Activated CD4-positive, alpha-beta T cell treated with anti-CD3 and anti-CD28 coated beads, Interleukin-2, amount 10 ng/mL, durations not matched to agents 24 days and 14 days (primary cell): Measurements from ENCODE around the gene ZIM2. TPM values are rescaled to one million over a fixed set of nuclear protein-coding genes. Genes with fewer than 3 reads are reported as not detected.

ENCODE experiments used
- DNase-seq: peaks from one replicate; pipeline ENCODE4 v3.0.0; 2022
- H3K27ac Mint-ChIP-seq: one replicate; pipeline ENCODE4 v1.8.0; 2022; ENCODE audit warnings: mild to moderate bottlenecking, mixed read lengths
- H3K27me3 Mint-ChIP-seq: one replicate; pipeline ENCODE4 v1.8.0; 2022; ENCODE audit warnings: mixed read lengths
- H3K36me3 Mint-ChIP-seq: one replicate; pipeline ENCODE4 v1.8.0; 2022; ENCODE audit warnings: low read depth, mild to moderate bottlenecking, mixed read lengths
- H3K4me1 Mint-ChIP-seq: one replicate; pipeline ENCODE4 v1.8.0; 2021; ENCODE audit warnings: mixed read lengths
- H3K4me3 Mint-ChIP-seq: one replicate; pipeline ENCODE4 v1.8.0; 2022; ENCODE audit warnings: mild to moderate bottlenecking, moderate library complexity, mixed read lengths
- H3K9me3 Mint-ChIP-seq: one replicate; pipeline ENCODE4 v1.8.0; 2021; ENCODE audit warnings: mixed read lengths
- intact Hi-C: fragments of 100-400 bp; cut with micrococcal nuclease; formaldehyde crosslinking; loops from one replicate; pipeline ENCODE4 v1.15.1; 2023
- total RNA-seq: library from RNA; stranded (reverse); gene quantifications from 2 replicates; pipeline ENCODE4 v1.2.3, GENCODE V29; 2022

ZIM2 gene
- total RNA-seq, 1 donor from 2014 or later = not detected

DNA sequence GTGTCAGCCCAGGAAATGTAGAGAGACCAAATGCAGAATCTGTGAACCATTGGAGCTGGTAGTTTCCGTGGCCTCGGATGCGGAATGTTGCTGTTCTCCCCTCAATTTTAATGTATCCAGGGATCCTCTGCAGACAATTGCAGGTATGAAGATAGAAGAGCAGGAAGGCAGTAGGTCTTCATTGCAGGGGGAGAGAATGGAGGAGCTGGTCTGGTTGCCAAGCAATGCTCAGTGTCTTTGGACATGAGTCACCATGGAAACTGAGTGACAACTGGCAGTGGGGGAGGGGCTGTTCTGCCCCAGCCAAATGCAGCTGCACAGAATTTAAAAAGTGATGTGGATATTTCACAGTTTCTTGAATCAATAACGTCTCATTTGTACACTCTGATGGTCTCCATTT lies 112.8 kb downstream of the ZIM2 start:
- intact Hi-C loops = no loop called here
- Mint-ChIP-seq H3K36me3 (no peaks in the 10 kb centered on the region), H3K27me3 (no peaks in the 10 kb centered on the region), H3K4me1 (no peaks in the 10 kb centered on the region), H3K9me3 (peaks cover 27% of the 10 kb centered on the region), H3K27ac (no peak overlapping the region), H3K4me3 (no peak overlapping the region)
- DNase-seq = no peak

DNA sequence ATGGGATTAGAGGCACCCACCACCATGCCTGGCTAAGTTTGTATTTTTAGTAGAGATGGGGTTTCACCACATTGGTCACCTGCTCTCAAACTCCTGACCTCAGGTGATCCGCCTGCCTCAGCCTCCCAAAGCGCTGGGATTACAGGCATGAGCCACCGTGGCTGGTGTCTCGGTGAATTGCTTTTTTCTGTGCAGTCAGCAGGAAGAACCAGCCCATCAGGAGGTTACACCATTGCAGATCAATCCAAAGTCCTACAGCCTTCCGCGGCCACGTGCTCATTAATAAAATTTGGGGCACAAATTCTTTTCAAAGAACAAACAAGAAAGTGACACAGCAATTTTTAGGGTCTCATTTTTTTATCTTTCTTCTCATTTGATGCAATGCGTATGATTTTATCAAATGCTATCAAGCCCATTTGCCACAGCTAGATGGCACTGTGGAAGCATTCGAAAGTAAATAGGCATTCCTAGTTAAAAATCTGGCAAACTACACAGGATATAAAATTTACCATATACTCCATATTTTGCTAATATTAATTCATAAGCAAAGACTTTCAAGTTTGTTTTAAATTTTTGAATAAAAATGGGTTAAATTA lies 114.6 kb downstream of the ZIM2 start:
- H3K27me3 Mint-ChIP-seq = no peaks in the 10 kb centered on the region
- H3K4me1 Mint-ChIP-seq = no peaks in the 10 kb centered on the region
- no peaks in the 10 kb centered on the region for H3K36me3 Mint-ChIP-seq
- no peak overlapping the region for H3K27ac Mint-ChIP-seq
- intact Hi-C loops = no loop called here
- no peak overlapping the region for H3K4me3 Mint-ChIP-seq
- no peak for DNase-seq
- peaks cover 34% of the 10 kb centered on the region for H3K9me3 Mint-ChIP-seq

Other genes starting within 250 kb of the ZIM2 start
- 4.2 and 5.2 TPM in 2 replicates for gene ZNF71, start 245.4 kb downstream of the ZIM2 start, total RNA-seq
- gene SMIM17, start 197.6 kb downstream of the ZIM2 start, total RNA-seq = 0.19 TPM in 1 of 2 replicates, not detected in the other
- 0.40 and 0.43 TPM in 2 replicates for gene ZNF835, start 169.0 kb downstream of the ZIM2 start, total RNA-seq
- not detected in 2 replicates for gene PEG3, start within 50 bp of the ZIM2 start, total RNA-seq